GM23338 (cell line): ENCODE measurements around the gene PRDM5.

Source experiments
- CREB1 ChIP-seq: fragments of 250-450 bp; sonication (Bioruptor Pico); IDR thresholded peaks from 2 replicates; pipeline ENCODE4 v1.5.0; 2020; ENCODE audit warnings: low read depth, mild to moderate bottlenecking, moderate library complexity
- CTCF ChIP-seq, 2 experiments: fragments of 200-600 bp in 1 of 2; sonication (generic) in 1 of 2; conservative IDR thresholded peaks; 2 replicates each; pipeline versions ENCODE4 v1.5.1 to v1.6.1; 2016 to 2017; ENCODE audit warnings: antibody characterized with exemption in 2 of 2, low read depth in 2 of 2, mild to moderate bottlenecking in 2 of 2, moderate library complexity in 1 of 2
- EZH2 ChIP-seq: fragments of 200-600 bp; sonication (generic); IDR thresholded peaks from one replicate; pipeline ENCODE4 v1.8.0; 2017; ENCODE audit warnings: antibody characterized with exemption, mild to moderate bottlenecking, low read depth; ENCODE audit not compliant: unreplicated experiment
- EZH2phosphoT487 ChIP-seq: fragments of 200-600 bp; sonication (generic); IDR thresholded peaks from one replicate; pipeline ENCODE4 v1.8.1; 2018; ENCODE audit warnings: antibody characterized with exemption; ENCODE audit not compliant: unreplicated experiment
- JUNB ChIP-seq: IDR thresholded peaks from one replicate; pipeline ENCODE4 v1.6.1; 2016; ENCODE audit warnings: antibody characterized with exemption; ENCODE audit not compliant: unreplicated experiment
- POLR2AphosphoS5 ChIP-seq: IDR thresholded peaks from 2 replicates; pipeline ENCODE4 v1.6.1; 2016; ENCODE audit warnings: antibody characterized with exemption, low read depth
- STAT1 ChIP-seq: IDR thresholded peaks from one replicate; pipeline ENCODE4 v1.6.1; 2016; ENCODE audit warnings: antibody characterized with exemption; ENCODE audit not compliant: unreplicated experiment

- TF ChIP-seq POLR2AphosphoS5 = no peak
- no peak for TF ChIP-seq CTCF (conservative IDR thresholded peaks at IDR 0.05; ENCODE audit: low read depth in 2 of 2)
- no peak for TF ChIP-seq EZH2
- TF ChIP-seq JUNB = no peak
- no peak for TF ChIP-seq CREB1 (CRISPR knock-in tag)
- no peak for TF ChIP-seq EZH2phosphoT487
- TF ChIP-seq STAT1 = no peak
These were observed 186.2 kb downstream of the PRDM5 start for GRCh38 chr4:120736312-120736711.
